ENCODE data around the gene MEF2D.

DNA sequence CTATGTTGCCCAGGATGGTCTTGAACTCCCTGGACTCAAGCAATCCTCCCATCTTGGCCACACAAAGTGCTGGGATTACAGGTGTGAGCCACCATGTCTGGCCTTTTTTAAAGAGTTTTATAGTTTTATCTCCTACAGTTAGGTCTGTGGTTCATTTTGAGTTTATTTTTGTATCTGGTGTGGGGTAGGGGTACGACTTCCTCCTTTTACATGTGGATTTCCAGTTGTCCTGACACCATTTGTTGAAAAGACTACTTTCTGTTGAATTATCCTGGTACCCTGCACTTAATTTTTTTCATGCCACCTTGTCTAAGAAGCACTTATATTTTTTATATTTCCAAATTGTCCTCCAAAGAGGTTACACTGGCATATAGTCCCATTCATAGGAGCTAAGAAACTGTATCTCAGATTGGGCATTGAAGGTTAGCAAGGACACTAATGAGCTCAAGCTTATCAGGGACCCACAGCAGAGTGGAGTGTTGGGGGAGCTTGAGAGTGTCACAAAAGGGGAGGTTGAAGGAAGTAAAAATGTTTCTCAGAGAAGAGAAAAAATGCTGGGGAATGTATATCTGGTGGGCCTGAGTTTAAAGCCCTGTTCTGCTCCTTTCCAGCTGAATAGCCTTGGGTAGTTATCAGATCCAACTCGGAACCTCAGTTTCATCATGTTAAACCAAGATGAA lies 23.4 kb upstream of the MEF2D start:
- TF ChIP-seq, protein P1, sequence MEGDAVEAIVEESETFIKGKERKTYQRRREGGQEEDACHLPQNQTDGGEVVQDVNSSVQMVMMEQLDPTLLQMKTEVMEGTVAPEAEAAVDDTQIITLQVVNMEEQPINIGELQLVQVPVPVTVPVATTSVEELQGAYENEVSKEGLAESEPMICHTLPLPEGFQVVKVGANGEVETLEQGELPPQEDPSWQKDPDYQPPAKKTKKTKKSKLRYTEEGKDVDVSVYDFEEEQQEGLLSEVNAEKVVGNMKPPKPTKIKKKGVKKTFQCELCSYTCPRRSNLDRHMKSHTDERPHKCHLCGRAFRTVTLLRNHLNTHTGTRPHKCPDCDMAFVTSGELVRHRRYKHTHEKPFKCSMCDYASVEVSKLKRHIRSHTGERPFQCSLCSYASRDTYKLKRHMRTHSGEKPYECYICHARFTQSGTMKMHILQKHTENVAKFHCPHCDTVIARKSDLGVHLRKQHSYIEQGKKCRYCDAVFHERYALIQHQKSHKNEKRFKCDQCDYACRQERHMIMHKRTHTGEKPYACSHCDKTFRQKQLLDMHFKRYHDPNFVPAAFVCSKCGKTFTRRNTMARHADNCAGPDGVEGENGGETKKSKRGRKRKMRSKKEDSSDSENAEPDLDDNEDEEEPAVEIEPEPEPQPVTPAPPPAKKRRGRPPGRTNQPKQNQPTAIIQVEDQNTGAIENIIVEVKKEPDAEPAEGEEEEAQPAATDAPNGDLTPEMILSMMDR (IDR thresholded peaks at IDR 0.05), result no peak
- TF ChIP-seq EP300 (IDR thresholded peaks at IDR 0.05), result no peak
